Neural progenitor cell (in vitro differentiated cells): Measurements from ENCODE around the gene IL17RA. TPM values are rescaled to one million over a fixed set of nuclear protein-coding genes. Genes with fewer than 3 reads are reported as not detected.
A peak's percentile ranks its signal among the peaks of the same experiment; 100 is the strongest.

Experiments used
- DNase-seq: peaks from one replicate; pipeline ENCODE4 v3.0.0-alpha.2; 2016; ENCODE audit warnings: low spot score
- H2AFZ ChIP-seq: fragments of 200-600 bp; sonication (generic); replicated peaks from 2 replicates; pipeline ENCODE4 v1.6.1; 2016; ENCODE audit warnings: antibody characterized with exemption
- H3F3A ChIP-seq: fragments of 200-600 bp; sonication (generic); 2 replicates; pipeline ENCODE4 v1.6.1; 2016; ENCODE audit warnings: antibody characterized with exemption, low read depth
- H3K27ac ChIP-seq: fragments of 200-600 bp; sonication (generic); 2 replicates; pipeline ENCODE4 v1.5.1; 2016; ENCODE audit warnings: mild to moderate bottlenecking
- H3K27me3 ChIP-seq: fragments of 200-600 bp; sonication (generic); 2 replicates; pipeline ENCODE4 v1.6.1; 2016; ENCODE audit warnings: mild to moderate bottlenecking, moderate library complexity
- H3K36me3 ChIP-seq: fragments of 200-600 bp; sonication (generic); 2 replicates; pipeline ENCODE4 v1.5.1; 2016
- H3K4me1 ChIP-seq: fragments of 200-600 bp; sonication (generic); 2 replicates; pipeline ENCODE4 v1.6.1; 2016; ENCODE audit warnings: mixed run types
- H3K4me2 ChIP-seq: fragments of 200-600 bp; sonication (generic); 2 replicates; pipeline ENCODE4 v1.6.1; 2016
- H3K4me3 ChIP-seq: fragments of 200-600 bp; sonication (generic); 2 replicates; pipeline ENCODE4 v1.5.1; 2016
- H3K79me2 ChIP-seq: fragments of 200-600 bp; sonication (generic); 2 replicates; pipeline ENCODE4 v1.6.1; 2016; ENCODE audit warnings: low read depth
- H3K9ac ChIP-seq: fragments of 200-600 bp; sonication (generic); 2 replicates; pipeline ENCODE4 v1.6.1; 2016
- H3K9me3 ChIP-seq: fragments of 200-600 bp; sonication (generic); 2 replicates; pipeline ENCODE4 v1.5.1; 2016; ENCODE audit warnings: low read depth
- H4K20me1 ChIP-seq: fragments of 200-600 bp; sonication (generic); 2 replicates; pipeline ENCODE4 v1.6.1; 2016; ENCODE audit warnings: low read depth
- H3K27ac Mint-ChIP-seq: 3 replicates; pipeline ENCODE4 v1.8.0; 2021; ENCODE audit warnings: mixed read lengths
- H3K27me3 Mint-ChIP-seq: 2 replicates; pipeline ENCODE4 v1.8.0; 2022; ENCODE audit warnings: low read depth, mild to moderate bottlenecking, inconsistent platforms, moderate library complexity, mixed read lengths; ENCODE audit not compliant: insufficient read depth
- H3K36me3 Mint-ChIP-seq: 3 replicates; pipeline ENCODE4 v1.8.0; 2021; ENCODE audit warnings: mixed read lengths
- H3K4me1 Mint-ChIP-seq: 3 replicates; pipeline ENCODE4 v1.8.0; 2021; ENCODE audit warnings: mixed read lengths
- H3K4me3 Mint-ChIP-seq: 3 replicates; pipeline ENCODE4 v1.8.0; 2021; ENCODE audit warnings: mild to moderate bottlenecking, moderate library complexity, mixed read lengths
- H3K9me3 Mint-ChIP-seq: 3 replicates; pipeline ENCODE4 v1.8.0; 2020; ENCODE audit warnings: mixed read lengths
- CTCF ChIP-seq: fragments of 200-600 bp; sonication (generic); IDR thresholded peaks from 2 replicates; pipeline ENCODE4 v1.5.1; 2017; ENCODE audit warnings: antibody characterized with exemption, mild to moderate bottlenecking
- EZH2 ChIP-seq: fragments of 200-600 bp; sonication (generic); IDR thresholded peaks from 2 replicates; pipeline ENCODE4 v1.6.1; 2017; ENCODE audit warnings: antibody characterized with exemption, mild to moderate bottlenecking, moderate library complexity
- EZH2phosphoT487 ChIP-seq: fragments of 200-600 bp; sonication (generic); IDR thresholded peaks from 2 replicates; pipeline ENCODE4 v1.6.1; 2017; ENCODE audit warnings: antibody characterized with exemption
- total RNA-seq: library from RNA; depleted of rRNA; stranded (reverse); fragments of >200 nt; gene quantifications from 2 replicates; pipeline ENCODE4 v1.2.3, GENCODE V29; 2015; ENCODE audit warnings: low replicate concordance

The IL17RA gene
- total RNA-seq, 1 donor from 2014 or later, result 5.2 TPM

- Histone ChIP-seq H3K9me3 (no peaks in the 10 kb centered on the region), H3F3A (peaks cover 13% of the 10 kb centered on the region), H3K27ac (no peak overlapping the region), H3K4me3 (no peak overlapping the region), H3K9ac (no peak overlapping the region), H4K20me1 (peaks cover 7% of the 10 kb centered on the region), H3K36me3 (no peaks in the 10 kb centered on the region), H3K27me3 (no peaks in the 10 kb centered on the region), H3K79me2 (peaks cover 7% of the 10 kb centered on the region), H3K4me2 (no peak overlapping the region), H2AFZ (no peak overlapping the region), H3K4me1 (peaks cover 8% of the 10 kb centered on the region)
- Mint-ChIP-seq H3K27ac (no peak overlapping the region), H3K36me3 (peaks cover 3% of the 10 kb centered on the region), H3K9me3 (no peaks in the 10 kb centered on the region), H3K4me3 (no peak overlapping the region), H3K27me3 (no peaks in the 10 kb centered on the region), H3K4me1 (peaks cover 12% of the 10 kb centered on the region)
- no peak for DNase-seq
- TF ChIP-seq CTCF, result no peak
- TF ChIP-seq EZH2, result no peak
- TF ChIP-seq EZH2phosphoT487, result no peak
Observed at GRCh38 chr22:17162731-17163130, 77.9 kb downstream of the IL17RA start.

- Histone ChIP-seq H2AFZ (no peak overlapping the region), H3K4me1 (no peaks in the 10 kb centered on the region), H3F3A (peaks cover 4% of the 10 kb centered on the region), H3K9me3 (no peaks in the 10 kb centered on the region), H3K27ac (no peak overlapping the region), H3K4me2 (no peak overlapping the region), H3K9ac (no peak overlapping the region), H3K36me3 (no peaks in the 10 kb centered on the region), H3K4me3 (no peak overlapping the region), H3K27me3 (no peaks in the 10 kb centered on the region), H4K20me1 (no peaks in the 10 kb centered on the region), H3K79me2 (no peaks in the 10 kb centered on the region)
- Mint-ChIP-seq H3K27ac (no peak overlapping the region), H3K4me1 (peaks cover 6% of the 10 kb centered on the region), H3K4me3 (no peak overlapping the region), H3K9me3 (no peaks in the 10 kb centered on the region), H3K27me3 (no peaks in the 10 kb centered on the region), H3K36me3 (peaks cover 3% of the 10 kb centered on the region)
- TF ChIP-seq CTCF (peak; percentile 34), EZH2 (no peak), EZH2phosphoT487 (no peak)
- DNase-seq, result no peak
Observed at GRCh38 chr22:17164392-17165024, 79.7 kb downstream of the IL17RA start.

Other genes starting within 250 kb of the IL17RA start
- 0.07 TPM in 1 of 2 replicates, not detected in the other for gene GAB4, start 76.8 kb upstream of the IL17RA start, total RNA-seq
- gene TMEM121B, start 36.4 kb downstream of the IL17RA start, total RNA-seq, result 2.8 and 5.0 TPM in 2 replicates
- 39.7 and 80.3 TPM in 2 replicates for gene HDHD5, start 74.3 kb downstream of the IL17RA start, total RNA-seq
- gene ADA2, start 134.4 kb downstream of the IL17RA start, total RNA-seq, result 30.1 and 49.9 TPM in 2 replicates